GM19438 (cell line): ENCODE data around the gene ERVW-1.
"Not testable (repeated sequence)": the region's sequence is repeated elsewhere in the genome, so short reads cannot be mapped to it uniquely, and the experiment has no call there.

Source experiments
- ATAC-seq: cut with Tn5 transposase; IDR thresholded peaks from one replicate; pipeline ENCODE4 v1.9.1; 2021; ENCODE audit warnings: low read depth; ENCODE audit not compliant: unreplicated experiment

The ERVW-1 gene, protein sequence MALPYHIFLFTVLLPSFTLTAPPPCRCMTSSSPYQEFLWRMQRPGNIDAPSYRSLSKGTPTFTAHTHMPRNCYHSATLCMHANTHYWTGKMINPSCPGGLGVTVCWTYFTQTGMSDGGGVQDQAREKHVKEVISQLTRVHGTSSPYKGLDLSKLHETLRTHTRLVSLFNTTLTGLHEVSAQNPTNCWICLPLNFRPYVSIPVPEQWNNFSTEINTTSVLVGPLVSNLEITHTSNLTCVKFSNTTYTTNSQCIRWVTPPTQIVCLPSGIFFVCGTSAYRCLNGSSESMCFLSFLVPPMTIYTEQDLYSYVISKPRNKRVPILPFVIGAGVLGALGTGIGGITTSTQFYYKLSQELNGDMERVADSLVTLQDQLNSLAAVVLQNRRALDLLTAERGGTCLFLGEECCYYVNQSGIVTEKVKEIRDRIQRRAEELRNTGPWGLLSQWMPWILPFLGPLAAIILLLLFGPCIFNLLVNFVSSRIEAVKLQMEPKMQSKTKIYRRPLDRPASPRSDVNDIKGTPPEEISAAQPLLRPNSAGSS

DNA sequence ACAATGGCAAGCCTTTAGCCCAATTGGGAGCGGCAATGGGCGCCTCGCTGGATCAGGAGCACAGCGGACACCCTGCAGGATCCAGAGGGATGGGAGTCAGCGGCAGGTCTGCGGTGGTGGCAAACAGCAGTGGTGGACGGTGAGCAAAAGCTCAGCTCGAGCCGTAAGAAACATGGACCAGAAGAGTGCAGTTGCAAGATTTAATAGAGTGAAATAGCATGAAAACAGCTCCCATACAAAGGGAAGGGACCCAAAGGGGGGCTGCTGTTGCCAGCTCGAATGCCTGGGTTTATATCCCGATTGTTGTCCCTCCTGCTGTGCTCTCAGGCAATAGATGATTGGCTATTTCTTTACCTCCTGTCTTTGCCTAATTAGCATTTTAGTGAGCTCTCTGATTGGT lies at the start of gene ERVW-1:
Gene ERVW-1 (minus strand): TSS at position 266 of the 400 bp plus-strand sequence. CDS start 7,565 bp downstream, outside the sequence.
- ATAC-seq = not testable (repeated sequence)

DNA sequence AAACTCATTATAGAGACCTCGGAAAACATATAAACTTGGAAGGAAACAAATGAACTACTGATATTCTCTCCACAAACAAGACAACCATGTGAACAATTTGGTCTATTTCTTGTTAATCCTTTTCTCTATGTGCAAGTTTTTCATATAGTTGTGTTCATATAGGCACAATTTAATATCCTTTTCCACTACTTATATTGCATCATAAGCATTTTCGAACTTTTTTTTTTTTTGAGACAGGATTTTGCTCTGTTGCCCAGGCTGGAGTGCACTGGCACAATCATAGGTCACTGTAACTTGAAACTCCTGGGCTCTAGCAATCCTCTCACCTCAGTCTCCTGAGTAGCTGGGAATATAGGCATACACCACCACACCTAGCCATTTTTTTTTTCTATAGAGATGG lies 45.4 kb upstream of the ERVW-1 start:
- ATAC-seq = no peak

DNA sequence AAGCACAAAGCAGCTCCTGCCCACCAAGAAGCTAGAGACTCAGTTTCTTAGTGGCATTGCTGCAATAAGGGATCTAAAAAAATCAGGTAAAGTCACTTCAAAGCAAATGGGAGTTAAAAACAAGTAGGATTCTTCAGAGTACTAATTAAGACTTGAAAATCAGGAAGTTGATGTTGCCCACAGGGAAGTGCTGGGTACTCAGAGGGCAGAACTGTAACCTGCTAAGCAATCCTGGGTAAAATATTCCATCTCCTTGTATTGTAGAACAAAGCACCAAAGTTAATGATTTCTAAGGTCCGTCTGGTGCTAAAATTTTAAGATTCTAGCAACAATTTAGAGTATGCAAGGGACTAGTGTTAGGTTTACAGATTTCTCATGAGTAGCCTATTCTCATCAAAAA lies 42.3 kb upstream of the ERVW-1 start:
- no peak for ATAC-seq

DNA sequence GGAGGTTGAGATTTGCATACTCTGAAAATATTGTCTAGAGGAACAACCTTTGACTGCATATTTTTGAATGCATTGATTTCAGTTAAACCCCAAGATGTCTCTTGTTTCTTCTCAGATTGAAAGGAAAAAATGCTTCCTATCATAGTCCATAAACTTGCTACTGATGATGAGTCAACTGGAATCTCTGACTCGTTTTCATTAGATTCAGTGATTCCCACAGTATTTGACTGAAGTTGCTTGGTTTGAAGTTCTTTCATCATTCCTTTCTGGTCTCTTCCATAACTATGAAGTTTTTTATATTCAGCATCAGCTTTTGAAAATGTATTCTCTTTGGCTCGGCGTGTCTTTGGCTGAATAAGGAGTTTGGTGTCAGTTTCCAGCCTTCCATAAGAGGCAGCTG lies 39.9 kb upstream of the ERVW-1 start:
- no peak for ATAC-seq

DNA sequence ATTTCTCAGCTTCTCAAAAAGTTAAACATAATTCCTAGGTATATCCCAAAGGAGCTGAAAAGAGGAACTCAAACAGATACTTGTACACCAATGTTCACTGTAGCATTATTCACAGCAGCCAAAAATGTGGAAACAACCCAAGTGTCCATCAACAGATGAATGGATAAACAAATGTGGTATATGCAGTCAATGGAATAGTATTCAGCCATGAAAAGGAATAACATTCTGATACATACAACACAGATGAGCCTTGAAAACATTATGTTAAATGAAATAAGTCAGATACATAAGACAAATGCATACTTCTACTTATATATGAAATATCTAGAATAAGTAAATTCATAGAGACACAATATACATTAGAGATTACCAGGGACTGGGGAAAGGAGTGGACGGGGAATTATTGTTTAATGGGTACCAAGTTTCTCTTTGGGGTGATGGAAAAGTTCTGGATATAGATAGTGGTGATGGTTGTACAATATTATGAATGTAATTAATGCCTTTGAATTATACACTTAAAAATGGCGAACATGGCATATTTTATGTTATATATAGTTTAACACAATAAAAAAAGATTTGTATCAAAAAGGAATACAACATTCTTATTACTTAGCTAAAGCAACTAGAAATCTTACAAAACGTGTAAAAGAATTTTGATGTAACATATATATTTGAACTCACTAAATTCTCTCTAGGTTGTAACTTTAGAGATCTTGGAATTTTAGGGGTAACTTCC lies 35.6 kb upstream of the ERVW-1 start:
- no peak for ATAC-seq

DNA sequence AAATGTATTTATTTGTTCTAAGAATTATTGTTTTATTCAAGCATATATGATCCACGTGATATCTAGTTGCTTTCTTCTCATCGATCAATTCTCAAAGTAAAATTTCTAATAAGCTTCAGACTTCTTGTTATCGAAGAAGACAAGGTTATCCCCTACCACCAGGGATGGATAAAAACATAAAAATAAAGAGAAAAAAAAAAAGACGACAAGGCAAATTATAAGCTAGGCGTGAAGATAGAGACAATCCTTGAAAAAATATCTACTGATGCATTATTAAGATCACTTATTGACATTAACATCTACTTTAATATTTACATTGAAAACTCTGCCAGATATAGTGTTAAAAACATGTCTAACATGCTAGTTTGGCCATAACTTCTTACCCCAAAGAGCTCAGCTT lies 31.2 kb upstream of the ERVW-1 start:
- ATAC-seq = no peak

DNA sequence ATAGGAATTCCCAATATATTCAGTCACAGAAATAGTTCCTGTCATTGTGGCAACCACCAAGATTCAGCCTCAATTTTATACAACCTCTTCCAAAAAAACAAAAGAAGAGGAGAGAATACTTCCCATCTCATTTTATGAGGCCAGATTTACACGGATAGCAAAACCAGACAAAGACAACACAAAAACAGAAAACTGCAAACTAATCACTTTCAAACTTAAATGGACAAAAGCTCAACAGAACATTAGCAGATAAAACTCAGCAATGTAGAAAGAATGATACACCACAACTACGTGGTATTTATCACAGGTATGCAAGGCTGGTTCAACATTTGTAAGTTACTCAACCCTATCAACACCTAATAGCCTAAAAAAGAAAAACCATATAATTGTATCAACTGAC lies 28.6 kb upstream of the ERVW-1 start:
- ATAC-seq = no peak

DNA sequence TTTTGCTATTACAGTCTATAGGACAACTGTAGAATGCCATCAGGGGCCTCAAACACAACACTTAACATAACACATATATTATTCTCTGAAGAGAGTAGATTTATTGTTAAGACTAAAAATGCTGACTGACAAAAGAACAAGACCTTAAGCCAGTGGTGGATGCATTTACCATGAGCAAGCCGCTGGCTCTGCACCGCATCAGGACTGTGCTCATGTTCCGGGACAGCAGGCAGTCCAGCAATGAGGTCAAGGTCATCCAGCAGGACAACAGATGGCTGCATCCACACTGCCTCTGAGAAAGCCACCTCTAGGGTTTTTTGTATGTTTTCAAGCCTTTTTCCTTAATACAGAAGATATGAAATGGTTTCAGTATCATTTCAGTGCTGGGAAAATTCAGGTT lies 26.8 kb upstream of the ERVW-1 start:
- ATAC-seq = no peak

DNA sequence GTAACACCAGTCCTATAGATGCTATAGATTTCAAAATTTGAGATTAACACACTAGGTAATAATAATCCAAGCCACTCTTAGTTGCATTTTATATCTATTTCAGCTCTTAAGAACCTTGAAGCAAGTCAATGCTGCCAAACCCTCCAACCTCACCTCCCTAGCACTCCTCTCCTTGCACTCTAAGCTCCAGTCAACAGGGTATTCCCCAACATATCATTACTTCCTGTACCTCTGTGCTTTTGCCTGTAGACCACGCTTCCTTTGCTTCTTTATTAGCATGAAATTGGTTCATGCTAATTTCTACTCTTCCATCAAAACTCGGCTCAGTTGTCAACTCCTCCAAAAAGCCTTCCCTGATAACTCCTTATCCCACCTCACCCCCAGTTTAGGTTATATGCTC lies 26.0 kb upstream of the ERVW-1 start:
- ATAC-seq = no peak

DNA sequence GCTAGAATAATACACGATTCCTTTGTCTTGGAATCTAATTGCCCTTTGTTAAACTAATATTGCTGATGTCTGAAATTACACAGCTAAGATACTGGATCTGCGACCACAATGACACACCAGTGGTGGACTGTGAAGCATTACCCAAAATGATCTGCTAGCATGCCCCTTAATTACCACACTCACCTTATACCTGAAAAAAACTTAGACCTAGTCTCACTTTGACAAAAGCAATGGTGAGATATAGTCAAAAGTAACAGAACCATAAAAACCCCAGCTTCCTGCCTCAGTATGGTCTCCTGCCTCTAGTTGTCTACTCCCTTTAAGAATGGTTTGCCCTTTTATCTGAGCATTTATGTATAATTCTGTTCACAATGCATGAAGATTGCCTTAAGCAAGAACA lies 20.8 kb upstream of the ERVW-1 start:
- no peak for ATAC-seq

DNA sequence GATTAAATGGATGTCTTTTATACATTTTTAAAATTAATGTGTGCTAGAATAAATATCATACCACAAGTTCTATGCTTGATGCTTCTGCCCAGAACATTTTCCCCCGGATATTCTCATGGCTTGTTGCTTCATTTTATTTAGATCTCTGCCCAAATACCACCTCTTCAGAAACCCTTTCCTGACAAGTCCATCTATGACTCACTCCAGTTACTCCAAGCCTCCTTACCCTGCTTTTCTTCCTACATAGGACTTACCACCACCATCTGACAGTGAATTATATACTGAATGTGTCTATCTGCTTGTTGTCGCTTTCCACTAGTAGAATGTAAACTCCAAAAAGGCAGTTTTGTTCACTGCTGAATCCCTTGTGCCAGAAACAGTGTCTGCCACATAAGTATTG lies 19.1 kb upstream of the ERVW-1 start:
- no peak for ATAC-seq

DNA sequence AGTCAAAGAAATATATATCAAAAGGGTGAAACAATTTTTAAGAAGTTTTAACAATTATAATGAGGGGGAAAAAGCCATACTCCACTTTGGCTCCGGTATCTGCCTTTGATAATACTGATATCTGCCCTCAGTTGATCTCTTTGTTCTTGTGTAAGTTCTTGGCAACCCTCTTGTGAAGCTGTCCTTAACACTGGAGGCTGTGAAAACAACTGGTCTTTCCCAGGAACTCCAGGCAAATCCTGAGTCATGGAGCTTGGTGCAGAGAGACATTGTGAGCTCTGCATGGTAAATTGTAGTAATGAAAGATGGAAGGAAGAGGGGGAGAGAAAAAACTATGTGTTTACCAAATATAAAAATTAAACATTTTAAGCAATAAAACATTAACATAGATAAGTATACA lies 11.9 kb upstream of the ERVW-1 start:
- no peak for ATAC-seq

DNA sequence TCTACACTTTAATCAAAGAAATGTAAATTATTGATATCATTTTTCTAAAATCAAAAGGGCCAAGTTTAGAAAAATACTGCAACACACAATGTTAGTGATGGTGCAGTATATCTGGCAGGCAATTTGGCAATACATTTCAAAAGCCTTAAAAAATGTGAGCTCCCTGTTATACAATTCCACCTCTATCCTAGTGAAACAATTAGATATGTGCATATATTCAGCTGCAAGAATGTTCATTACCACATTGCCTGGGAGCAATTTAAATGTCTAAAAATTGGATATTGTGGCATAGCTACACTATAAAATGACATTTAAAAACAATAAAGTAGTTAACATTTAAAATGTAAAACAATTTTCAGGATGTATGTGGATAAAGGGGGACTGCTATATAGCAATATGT lies 10.1 kb upstream of the ERVW-1 start:
- ATAC-seq = no peak

DNA sequence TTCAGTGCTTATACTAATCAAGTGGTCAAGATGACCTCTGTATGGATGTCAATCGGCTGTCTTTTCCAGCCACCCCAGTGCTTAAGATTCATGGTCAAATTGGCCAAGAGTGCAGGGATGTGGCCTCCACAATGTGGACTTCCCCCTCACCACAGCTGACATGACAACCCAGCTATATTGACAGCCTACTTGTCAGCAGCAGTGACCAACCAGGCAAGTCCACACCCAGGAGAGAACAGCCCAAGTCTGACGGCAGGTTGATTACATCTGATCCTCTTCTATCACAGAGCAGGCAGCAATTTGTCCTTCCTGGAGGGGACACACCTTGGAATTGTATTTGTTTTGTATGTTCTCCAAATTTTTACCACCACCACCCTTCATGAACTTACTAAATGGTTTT lies 8.2 kb upstream of the ERVW-1 start:
- no peak for ATAC-seq

DNA sequence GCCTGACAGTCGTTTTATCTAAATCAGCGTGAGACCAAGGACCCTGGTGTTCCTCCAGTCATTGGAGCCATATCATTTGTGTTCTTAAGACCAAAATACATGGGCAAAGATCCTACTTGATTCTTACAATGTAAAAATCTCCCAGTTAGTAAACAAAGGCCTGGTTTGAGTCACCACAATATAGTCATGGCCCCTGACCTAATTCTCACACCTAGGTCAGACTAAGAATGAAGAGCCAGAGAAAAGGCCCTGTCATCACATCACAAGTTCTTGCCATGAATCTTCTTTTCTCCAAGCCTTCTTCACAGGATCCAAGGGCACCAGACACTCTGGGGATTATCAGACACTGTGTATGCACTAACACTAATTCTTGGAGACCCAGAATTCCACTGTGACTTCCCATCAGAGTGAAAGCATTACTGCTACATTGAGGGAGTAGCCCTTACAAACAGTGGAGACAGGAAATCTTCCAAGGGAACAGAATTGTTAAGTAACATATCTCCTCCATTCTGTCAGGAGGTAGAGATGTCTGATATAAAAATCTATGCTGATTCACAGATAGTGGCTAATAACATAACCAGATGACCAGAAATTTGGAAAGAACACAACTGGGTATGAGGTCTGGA lies 7.6 kb upstream of the ERVW-1 start:
- ATAC-seq = no peak

DNA sequence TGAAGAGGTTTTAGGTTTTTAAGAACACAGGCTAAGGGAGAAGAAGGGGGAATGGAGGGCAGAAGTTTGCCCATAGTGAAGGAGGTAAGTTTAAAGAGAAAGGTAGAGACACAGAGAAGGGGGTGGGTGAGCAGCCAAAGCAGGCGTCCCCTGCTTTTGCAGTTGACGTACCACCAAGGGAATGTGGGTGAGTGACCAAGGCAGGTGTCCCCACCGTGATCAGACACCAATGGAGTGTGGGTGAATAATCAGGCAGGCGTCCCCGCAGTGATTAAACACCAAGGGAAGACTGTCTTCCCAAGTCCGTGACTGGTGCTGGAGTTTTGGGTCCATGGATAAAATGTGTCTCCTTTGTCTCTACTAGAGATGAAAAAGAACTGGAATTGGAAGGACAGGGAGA lies 6.5 kb upstream of the ERVW-1 start:
- not testable (repeated sequence) for ATAC-seq

DNA sequence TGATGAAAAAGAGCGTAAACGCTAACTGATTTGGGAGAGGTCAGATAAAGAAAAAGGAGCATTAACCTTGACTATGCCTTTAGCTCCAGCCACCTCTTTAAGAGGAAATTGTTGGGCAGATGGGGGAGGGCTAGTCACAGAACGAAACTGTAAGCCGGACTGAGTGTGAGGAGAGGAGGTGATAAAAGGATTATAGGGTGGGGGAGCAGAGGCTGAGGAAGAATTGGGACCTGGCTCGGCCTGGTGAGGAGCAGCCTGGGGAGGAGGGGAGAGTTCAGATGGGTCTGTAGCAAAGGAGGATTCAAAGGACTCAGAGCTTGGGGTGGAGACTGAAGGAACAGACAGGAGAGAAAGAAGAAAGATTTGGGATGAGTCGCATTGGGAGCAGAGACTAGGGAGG lies 5.9 kb upstream of the ERVW-1 start:
- ATAC-seq = not testable (repeated sequence)

DNA sequence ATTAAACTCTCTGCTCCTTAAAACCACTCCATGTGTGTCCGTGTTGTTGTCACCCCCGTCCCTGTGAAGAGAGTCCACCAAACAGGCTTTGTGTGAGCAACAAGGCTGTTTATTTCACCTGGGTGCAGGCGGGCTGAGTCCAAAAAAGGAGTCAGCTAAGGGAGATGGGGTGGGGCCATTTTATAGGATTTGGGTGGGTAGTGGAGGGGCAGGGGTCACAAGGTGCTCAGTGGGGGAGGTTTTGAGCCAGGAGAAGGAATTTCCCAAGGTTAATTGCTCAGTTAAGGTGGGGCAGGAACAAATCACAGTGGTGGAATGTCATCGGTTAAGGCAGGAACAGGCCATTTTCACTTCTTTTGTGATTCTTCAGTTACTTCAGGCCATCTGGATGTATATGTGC lies 1.4 kb upstream of the ERVW-1 start:
- not testable (repeated sequence) for ATAC-seq

DNA sequence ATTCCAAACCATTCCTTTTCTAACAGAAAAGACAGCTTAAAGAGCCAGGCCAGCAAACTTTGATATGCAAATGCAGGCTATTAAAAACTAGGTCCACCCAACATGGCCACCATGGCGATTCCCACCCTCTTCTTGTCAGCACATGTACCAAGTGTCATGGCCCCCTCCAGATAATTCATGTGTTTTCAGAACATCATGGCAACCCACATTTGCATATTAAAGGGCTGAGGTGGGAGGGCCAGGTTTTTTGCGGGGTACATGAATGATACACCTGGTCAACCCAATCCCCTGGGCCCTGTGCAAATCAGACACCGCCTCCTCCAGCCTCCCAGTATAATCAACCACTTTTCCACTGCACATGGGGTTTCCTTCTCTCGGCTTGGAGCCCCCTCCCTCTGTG lies 965 bp upstream of the ERVW-1 start:
- no peak for ATAC-seq

DNA sequence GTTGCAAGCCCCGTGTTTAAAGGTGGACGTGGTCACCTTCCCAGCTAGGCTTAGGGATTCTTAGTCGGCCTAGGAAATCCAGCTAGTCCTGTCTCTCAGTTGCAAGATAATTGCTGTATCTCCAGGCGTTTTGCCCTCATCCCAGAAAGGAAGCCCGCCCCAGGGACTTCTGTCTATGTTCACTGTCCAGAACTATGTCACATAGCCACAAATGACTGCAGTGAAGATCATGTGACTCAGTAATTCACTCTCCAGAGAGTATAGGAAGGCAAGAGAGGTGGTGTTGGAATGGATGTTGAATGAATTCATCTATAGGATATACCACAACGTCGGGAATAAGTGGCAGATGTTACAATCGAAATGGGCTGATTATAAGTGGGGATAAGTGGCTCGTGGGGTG lies 349 bp upstream of the ERVW-1 start:
- no peak for ATAC-seq

DNA sequence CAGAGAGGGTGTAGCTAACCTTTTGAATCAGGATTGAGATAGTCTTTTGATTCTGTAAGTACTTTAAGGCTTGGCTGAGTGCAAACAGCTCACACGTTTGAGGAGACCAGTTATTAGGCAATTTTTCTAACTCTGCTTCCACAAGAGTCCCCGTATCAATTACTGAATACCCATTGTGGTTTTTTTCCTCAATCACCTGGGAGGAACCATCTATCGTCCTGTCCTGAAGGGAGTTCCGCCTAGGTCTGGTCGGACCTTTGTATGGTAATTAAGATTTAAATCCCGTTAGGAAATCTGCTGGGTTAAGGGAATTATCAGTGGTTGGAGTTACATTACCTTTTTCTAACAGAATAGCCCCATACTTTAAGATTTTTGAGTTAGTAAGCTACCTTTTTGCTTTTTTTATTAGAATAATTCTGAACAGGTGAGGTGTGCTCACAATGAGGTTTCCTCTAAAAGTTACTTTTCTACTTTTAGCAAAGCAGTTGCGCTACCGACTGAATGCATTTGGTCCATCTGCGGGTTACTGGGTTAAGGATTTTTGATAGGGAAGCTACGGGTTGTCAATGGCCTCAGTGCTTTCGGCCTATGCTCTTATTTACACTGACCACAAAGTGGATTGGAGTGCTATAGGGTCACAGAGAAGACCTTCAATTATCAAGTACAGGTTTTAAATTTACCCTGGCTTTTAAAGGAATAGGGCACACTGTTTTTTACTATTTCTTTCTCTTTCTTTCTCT lies 1.7 kb downstream of the ERVW-1 start:
- not testable (repeated sequence) for ATAC-seq
